Measurements from ENCODE around the gene LMLN. TPM values are rescaled to one million over a fixed set of nuclear protein-coding genes. Genes with fewer than 3 reads are reported as not detected.

The LMLN gene
- 1.5 to 2.8 TPM (median 2.3 TPM) in 5 replicates for total RNA-seq (2022; extraction: Qiagen RNA extraction)

DNA sequence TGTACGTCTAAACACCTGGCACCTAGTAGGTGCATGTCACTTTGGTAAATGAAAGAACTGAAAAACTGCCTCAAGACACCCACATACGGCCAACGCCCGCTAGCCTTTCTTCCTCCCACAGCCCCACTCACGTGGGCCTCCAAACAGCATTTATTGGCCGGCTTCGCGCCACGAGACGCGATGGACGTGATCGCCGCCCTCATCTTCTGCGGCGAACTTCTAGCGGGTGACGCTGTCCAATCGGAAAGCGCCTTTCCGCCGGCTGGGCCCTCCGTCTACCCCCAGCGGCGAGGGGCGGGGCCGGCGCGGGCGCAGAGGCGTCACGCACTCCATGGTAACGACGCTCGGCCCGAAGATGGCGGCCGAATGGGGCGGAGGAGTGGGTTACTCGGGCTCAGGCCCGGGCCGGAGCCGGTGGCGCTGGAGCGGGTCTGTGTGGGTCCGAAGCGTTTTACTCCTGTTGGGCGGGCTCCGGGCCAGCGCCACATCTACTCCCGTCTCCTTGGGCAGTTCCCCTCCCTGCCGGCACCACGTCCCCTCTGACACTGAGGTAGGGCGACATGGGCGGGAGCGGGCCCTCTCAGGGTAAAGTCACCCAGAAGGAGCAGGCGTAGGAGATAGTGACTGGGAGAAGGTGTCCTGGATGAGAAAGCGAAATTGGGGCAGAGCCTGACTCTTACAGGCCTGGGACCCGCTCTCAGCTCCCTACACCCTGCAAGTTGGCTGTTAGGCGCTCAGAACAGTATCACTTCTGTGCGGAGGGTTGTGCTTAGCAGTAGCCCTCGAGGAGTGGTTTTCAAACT is at the start of gene LMLN:
LMLN (plus strand) TSS at position 327 of the 803 bp plus-strand sequence; CDS start at position 356, 29 bp downstream.

GRCh38 chr3:197949778-197950676 is 10.0 kb upstream of the LMLN start, which contains the start of gene RPL35A:
Gene RPL35A, plus strand, starts transcription at chr3:197950190. Its CDS starts 778 bp downstream, at chr3:197950968.

Other genes starting within 250 kb of the LMLN start
- 7.4 to 11.7 TPM (median 11.0 TPM) in 5 replicates for gene RUBCN, start 223.3 kb upstream of the LMLN start, total RNA-seq (2022; extraction: Qiagen RNA extraction)
- gene FYTTD1, start 210.3 kb upstream of the LMLN start, total RNA-seq (2022; extraction: Qiagen RNA extraction): 23.4 to 33.6 TPM (median 32.5 TPM) in 5 replicates
- 8.1 to 21.2 TPM (median 16.8 TPM) in 5 replicates for gene LRCH3, start 169.0 kb upstream of the LMLN start, total RNA-seq (2022; extraction: Qiagen RNA extraction)
- gene RPL35A, start 10.0 kb upstream of the LMLN start, total RNA-seq (2022; extraction: Qiagen RNA extraction): 849 to 1,207 TPM (median 889 TPM) in 5 replicates